Activated CD8-positive, alpha-beta T cell treated with anti-CD3 and anti-CD28 coated beads for 36 hours (primary cell): ENCODE measurements around the gene TMEM242. TPM values are rescaled to one million over a fixed set of nuclear protein-coding genes. Genes with fewer than 3 reads are reported as not detected.

Experiments
- ATAC-seq: fragments of 200-7000 bp; cut with Tn5 transposase; one replicate; pipeline ENCODE4 v1.10.0; 2021; ENCODE audit warnings: mild to moderate bottlenecking, moderate library complexity
- CTCF ChIA-PET: fragments of 350-600 bp; sonication (Branson Sonifier 250); formaldehyde crosslinking; loops from one replicate; lab custom pipeline; 2021; ENCODE audit warnings: antibody characterized with exemption; lab: Charles Lee
- POLR2A ChIA-PET: fragments of 350-600 bp; sonication (Branson Sonifier 250); formaldehyde crosslinking; loops from one replicate; lab custom pipeline; 2021; ENCODE audit warnings: antibody characterized with exemption; lab: Charles Lee
- DNase-seq: peaks from one replicate; pipeline ENCODE4 v3.0.0-alpha.2; 2020
- H3K27ac Mint-ChIP-seq: one replicate; pipeline ENCODE4 v1.8.0; 2021; ENCODE audit warnings: mild to moderate bottlenecking, mixed read lengths
- H3K27me3 Mint-ChIP-seq: one replicate; pipeline ENCODE4 v1.8.0; 2021; ENCODE audit warnings: mixed read lengths
- H3K36me3 Mint-ChIP-seq: one replicate; pipeline ENCODE4 v1.8.0; 2021; ENCODE audit warnings: low read depth, mixed read lengths
- H3K4me1 Mint-ChIP-seq: one replicate; pipeline ENCODE4 v1.8.0; 2021; ENCODE audit warnings: low read depth, mixed read lengths
- H3K4me3 Mint-ChIP-seq: one replicate; pipeline ENCODE4 v1.8.0; 2021; ENCODE audit warnings: mild to moderate bottlenecking, moderate library complexity, mixed read lengths
- H3K9me3 Mint-ChIP-seq: one replicate; pipeline ENCODE4 v1.8.0; 2021; ENCODE audit warnings: mixed read lengths
- intact Hi-C: fragments of 100-400 bp; cut with micrococcal nuclease; formaldehyde crosslinking; loops from one replicate; pipeline ENCODE4 v1.10.0; 2022
- total RNA-seq, 2 experiments: library from RNA; stranded (reverse); gene quantifications; one replicate each; pipeline ENCODE4 v1.2.3, GENCODE V29; 2021
- TF ChIP-seq, protein P1 (sequence below): fragments of 200-600 bp; IDR thresholded peaks from one replicate; pipeline ENCODE4 v1.8.0; 2022; ENCODE audit warnings: antibody characterized with exemption, mild to moderate bottlenecking

Gene TMEM242
- total RNA-seq, 2 experiments from 2014 or later, result 7.8 to 8.0 TPM

DNA sequence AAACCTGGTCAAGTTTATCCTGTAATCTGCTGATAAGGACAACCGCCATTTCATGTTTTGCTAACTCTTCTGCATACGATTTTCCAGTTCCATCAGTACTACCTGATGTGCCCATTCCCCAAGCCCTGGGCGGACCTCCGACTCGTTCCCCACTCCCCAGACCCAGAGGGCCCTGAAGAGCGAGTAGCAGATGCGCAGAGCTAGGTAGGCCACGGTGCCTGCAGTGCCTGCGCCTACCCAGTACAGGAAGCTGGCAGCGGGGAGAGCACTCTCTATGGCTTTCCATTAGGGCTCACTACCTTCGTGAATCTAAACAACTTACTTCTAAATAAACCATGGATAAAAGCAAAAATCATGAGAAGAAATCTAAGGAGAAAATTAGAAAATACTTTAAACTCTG lies 43.3 kb upstream of the TMEM242 start:
- Mint-ChIP-seq H3K27me3 (peaks cover 33% of the 10 kb centered on the region), H3K36me3 (no peaks in the 10 kb centered on the region), H3K4me1 (peaks cover 21% of the 10 kb centered on the region), H3K4me3 (no peak overlapping the region), H3K27ac (no peak overlapping the region), H3K9me3 (no peaks in the 10 kb centered on the region)
- intact Hi-C loops, result no loop called here
- ChIA-PET CTCF (no interaction called here), POLR2A (no interaction called here)
- ATAC-seq (no peak), DNase-seq (no peak)
- TF ChIP-seq, protein P1, sequence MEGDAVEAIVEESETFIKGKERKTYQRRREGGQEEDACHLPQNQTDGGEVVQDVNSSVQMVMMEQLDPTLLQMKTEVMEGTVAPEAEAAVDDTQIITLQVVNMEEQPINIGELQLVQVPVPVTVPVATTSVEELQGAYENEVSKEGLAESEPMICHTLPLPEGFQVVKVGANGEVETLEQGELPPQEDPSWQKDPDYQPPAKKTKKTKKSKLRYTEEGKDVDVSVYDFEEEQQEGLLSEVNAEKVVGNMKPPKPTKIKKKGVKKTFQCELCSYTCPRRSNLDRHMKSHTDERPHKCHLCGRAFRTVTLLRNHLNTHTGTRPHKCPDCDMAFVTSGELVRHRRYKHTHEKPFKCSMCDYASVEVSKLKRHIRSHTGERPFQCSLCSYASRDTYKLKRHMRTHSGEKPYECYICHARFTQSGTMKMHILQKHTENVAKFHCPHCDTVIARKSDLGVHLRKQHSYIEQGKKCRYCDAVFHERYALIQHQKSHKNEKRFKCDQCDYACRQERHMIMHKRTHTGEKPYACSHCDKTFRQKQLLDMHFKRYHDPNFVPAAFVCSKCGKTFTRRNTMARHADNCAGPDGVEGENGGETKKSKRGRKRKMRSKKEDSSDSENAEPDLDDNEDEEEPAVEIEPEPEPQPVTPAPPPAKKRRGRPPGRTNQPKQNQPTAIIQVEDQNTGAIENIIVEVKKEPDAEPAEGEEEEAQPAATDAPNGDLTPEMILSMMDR, result no peak

DNA sequence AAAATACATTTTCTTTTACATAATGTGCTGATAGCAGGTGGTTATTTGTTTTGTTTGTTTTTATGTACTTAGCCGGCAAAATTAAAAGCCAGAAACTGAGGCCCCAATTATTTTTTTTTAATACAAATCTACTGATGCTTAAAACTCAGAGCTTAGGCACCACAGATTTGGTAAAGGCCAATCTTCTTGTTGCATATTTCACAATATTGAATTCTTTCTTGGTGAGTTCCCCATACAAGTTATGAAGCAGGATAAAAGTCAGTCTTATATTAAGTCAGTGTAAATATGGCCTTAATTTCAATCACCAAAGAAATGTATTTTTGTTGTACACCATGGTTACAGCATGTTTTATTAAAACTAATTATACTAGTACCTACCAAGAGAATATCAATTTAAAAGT lies 41.4 kb upstream of the TMEM242 start:
- Mint-ChIP-seq H3K9me3 (no peaks in the 10 kb centered on the region), H3K36me3 (no peaks in the 10 kb centered on the region), H3K27me3 (peaks cover 29% of the 10 kb centered on the region), H3K4me1 (peaks cover 16% of the 10 kb centered on the region), H3K27ac (no peak overlapping the region), H3K4me3 (no peak overlapping the region)
- ChIA-PET POLR2A (interaction anchor here (0.7 kb wide), 1 partner anchor 1790 kb away, joined by 3 read pairs; no protein-coding TSS in a partner anchor), CTCF (interaction anchor here (0.8 to 1.3 kb wide), 2 partner anchors 38 to 41 kb away, joined by 3 read pairs; no protein-coding TSS in a partner anchor)
- TF ChIP-seq, protein P1, result no peak
- ATAC-seq (no peak), DNase-seq (no peak)
- intact Hi-C loops, result no loop called here

DNA sequence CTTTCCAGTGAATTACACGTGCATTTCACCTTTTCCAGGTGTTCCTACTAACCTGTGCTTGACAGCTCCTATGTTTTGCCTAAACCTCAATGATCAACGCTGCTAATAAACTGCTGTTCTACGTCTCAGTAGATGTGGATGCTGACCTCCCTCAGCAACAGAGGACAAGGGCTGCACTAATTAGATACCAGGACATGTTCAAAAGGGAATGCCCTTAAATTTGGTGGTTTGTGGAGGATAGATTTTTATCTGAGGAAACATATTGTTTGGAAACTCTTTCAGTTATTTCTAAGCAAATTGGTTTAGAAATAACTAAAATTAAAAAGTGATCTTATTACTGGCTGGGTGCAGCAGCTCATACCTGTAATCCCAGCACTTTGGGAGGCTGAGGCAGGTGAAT lies 38.6 kb upstream of the TMEM242 start:
- ChIA-PET POLR2A (no interaction called here), CTCF (interaction anchor here (1.2 to 2.2 kb wide), 2 partner anchors 9 to 26 kb away, joined by 3 to 8 read pairs; no protein-coding TSS in a partner anchor)
- no peaks in the 10 kb centered on the region for H3K36me3 Mint-ChIP-seq
- intact Hi-C loops, result no loop called here
- DNase-seq (no peak), ATAC-seq (no peak)
- H3K27ac Mint-ChIP-seq, result no peak overlapping the region
- H3K9me3 Mint-ChIP-seq, result no peaks in the 10 kb centered on the region
- no peaks in the 10 kb centered on the region for H3K4me1 Mint-ChIP-seq
- H3K27me3 Mint-ChIP-seq, result peaks cover 29% of the 10 kb centered on the region
- no peak overlapping the region for H3K4me3 Mint-ChIP-seq
- TF ChIP-seq, protein P1, result no peak

DNA sequence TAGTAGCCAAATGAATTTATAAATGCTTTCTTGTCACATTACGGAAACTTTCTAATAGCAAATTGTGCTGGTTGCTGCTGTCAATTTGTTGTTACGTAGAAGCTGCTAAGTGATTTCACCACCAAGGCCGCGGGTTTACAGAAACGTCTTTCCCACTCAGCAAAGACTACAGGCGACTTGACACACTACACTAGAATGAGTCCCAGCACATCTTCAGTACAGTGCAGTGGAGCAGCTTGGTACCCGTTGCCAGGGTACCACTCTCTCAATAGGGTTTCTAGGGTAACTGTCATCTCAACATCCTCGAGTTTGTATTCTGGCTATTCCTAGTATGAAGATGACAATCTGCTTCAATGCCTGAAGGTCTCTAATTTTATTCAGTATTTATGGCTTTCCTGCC lies 35.0 kb upstream of the TMEM242 start:
- H3K9me3 Mint-ChIP-seq, result no peaks in the 10 kb centered on the region
- no peak overlapping the region for H3K27ac Mint-ChIP-seq
- H3K4me3 Mint-ChIP-seq, result no peak overlapping the region
- no peak for ATAC-seq
- peaks cover 22% of the 10 kb centered on the region for H3K27me3 Mint-ChIP-seq
- CTCF ChIA-PET, result no interaction called here
- TF ChIP-seq, protein P1, result no peak
- no peaks in the 10 kb centered on the region for H3K4me1 Mint-ChIP-seq
- intact Hi-C loops, result no loop called here
- no peak for DNase-seq
- POLR2A ChIA-PET, result no interaction called here
- H3K36me3 Mint-ChIP-seq, result no peaks in the 10 kb centered on the region

DNA sequence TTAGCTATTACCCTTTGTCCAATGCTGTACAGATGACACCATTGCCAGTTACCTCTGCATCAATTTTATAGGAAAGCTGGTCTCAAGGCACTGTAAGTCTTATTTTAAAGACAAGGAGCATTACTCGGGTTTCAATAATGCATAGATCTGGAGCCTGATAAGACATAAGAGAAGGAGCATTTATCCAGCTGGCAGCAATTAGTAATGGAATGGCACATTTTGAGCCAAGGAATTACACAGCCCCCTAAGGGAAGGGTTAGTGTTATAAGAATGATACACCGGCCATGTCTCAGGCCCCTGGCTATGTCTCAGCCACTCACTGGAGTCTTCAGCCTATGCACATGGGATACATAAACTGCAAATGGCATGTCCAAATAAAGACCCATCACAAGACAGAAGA lies 23.1 kb upstream of the TMEM242 start:
- no peak for ATAC-seq

More for the DNA sequence above, 23.1 kb upstream of the TMEM242 start:
- no peak for DNase-seq
- Mint-ChIP-seq H3K4me3 (no peak overlapping the region), H3K36me3 (no peaks in the 10 kb centered on the region), H3K4me1 (no peaks in the 10 kb centered on the region), H3K27me3 (peaks cover 42% of the 10 kb centered on the region), H3K9me3 (no peaks in the 10 kb centered on the region), H3K27ac (no peak overlapping the region)
- CTCF ChIA-PET, result interaction anchor here (1.4 kb wide), 1 partner anchor 11 kb away, joined by 3 read pairs; no protein-coding TSS in a partner anchor
- intact Hi-C loops, result no loop called here
- POLR2A ChIA-PET, result no interaction called here
- TF ChIP-seq, protein P1, result no peak
